Measurements from ENCODE around the gene MYH2.
"Not testable (repeated sequence)": the region's sequence is repeated elsewhere in the genome, so short reads cannot be mapped to it uniquely, and the experiment has no call there.

The MYH2 gene

GRCh38 chr17:10549096-10549842 is at the start of gene MYH2:
Gene MYH2, minus strand, starts transcription at chr17:10549658. Its CDS starts 1,738 bp downstream, at chr17:10547920.
- DNase-seq (ENCODE audit: low spot score) = no peak

- no peak for DNase-seq (ENCODE audit: low spot score)
These were observed 49.2 kb upstream of the MYH2 start for GRCh38 chr17:10598621-10599020.

- DNase-seq (ENCODE audit: low spot score) = no peak
These were observed 40.2 kb upstream of the MYH2 start for GRCh38 chr17:10589553-10590145.

GRCh38 chr17:10585529-10585928 is 36.1 kb upstream of the MYH2 start:
- DNase-seq (ENCODE audit: low spot score) = no peak

GRCh38 chr17:10583834-10584233 is 34.4 kb upstream of the MYH2 start:
- DNase-seq (ENCODE audit: low spot score) = no peak

GRCh38 chr17:10579270-10579669 is 29.8 kb upstream of the MYH2 start:
- DNase-seq (ENCODE audit: low spot score) = no peak

GRCh38 chr17:10574324-10574723 is 24.9 kb upstream of the MYH2 start:
- no peak for DNase-seq (ENCODE audit: low spot score)

GRCh38 chr17:10563991-10564660 is 14.7 kb upstream of the MYH2 start:
- no peak for DNase-seq (ENCODE audit: low spot score)

- no peak for DNase-seq (ENCODE audit: low spot score)
These were observed 8.6 kb upstream of the MYH2 start for GRCh38 chr17:10558049-10558448.

GRCh38 chr17:10557422-10557821 is 8.0 kb upstream of the MYH2 start:
- no peak for DNase-seq (ENCODE audit: low spot score)

- no peak for DNase-seq (ENCODE audit: low spot score)
These were observed 7.0 kb upstream of the MYH2 start for GRCh38 chr17:10556301-10557005.

GRCh38 chr17:10550014-10550413 is 556 bp upstream of the MYH2 start:
- DNase-seq (ENCODE audit: low spot score) = no peak

- no peak for DNase-seq (ENCODE audit: low spot score)
These were observed 2.1 kb downstream of the MYH2 start for GRCh38 chr17:10547351-10547750.

GRCh38 chr17:10543486-10543885 is 6.0 kb downstream of the MYH2 start:
- DNase-seq (ENCODE audit: low spot score) = not testable (repeated sequence)

- not testable (repeated sequence) for DNase-seq (ENCODE audit: low spot score)
These were observed 8.3 kb downstream of the MYH2 start for GRCh38 chr17:10541179-10541578.

- DNase-seq (ENCODE audit: low spot score) = no peak
These were observed 17.4 kb downstream of the MYH2 start for GRCh38 chr17:10532026-10532425.

GRCh38 chr17:10527419-10527818 is 22.0 kb downstream of the MYH2 start:
- DNase-seq (ENCODE audit: low spot score) = no peak

- no peak for DNase-seq (ENCODE audit: low spot score)
These were observed 22.9 kb downstream of the MYH2 start for GRCh38 chr17:10526517-10526916.

- no peak for DNase-seq (ENCODE audit: low spot score)
These were observed 26.4 kb downstream of the MYH2 start for GRCh38 chr17:10523064-10523463.

- no peak for DNase-seq (ENCODE audit: low spot score)
These were observed 27.5 kb downstream of the MYH2 start for GRCh38 chr17:10521949-10522348.

- DNase-seq (ENCODE audit: low spot score) = no peak
These were observed 31.0 kb downstream of the MYH2 start, which contains the start of gene MYH1 for GRCh38 chr17:10518271-10519037. Gene MYH1, minus strand, starts transcription at chr17:10518542. Its CDS starts 1,900 bp downstream, at chr17:10516642.

GRCh38 chr17:10516638-10517037 is 32.8 kb downstream of the MYH2 start:
- no peak for DNase-seq (ENCODE audit: low spot score)
